Activated naive CD4-positive, alpha-beta T cell treated with anti-CD3 and anti-CD28 coated beads, Interleukin-2, amount 10 ng/mL, durations not matched to agents 7 days and 5 days (primary cell): ENCODE results near the gene FER1L5.

Experiments
- CTCF ChIA-PET: fragments of 350-600 bp; sonication (Branson Sonifier 250); formaldehyde crosslinking; loops from one replicate; lab custom pipeline; 2021; ENCODE audit warnings: antibody characterized with exemption; lab: Charles Lee
- DNase-seq: peaks from one replicate; pipeline ENCODE4 v3.0.0-alpha.2; 2020
- H3K27ac Mint-ChIP-seq: one replicate; pipeline ENCODE4 v1.8.0; 2021; ENCODE audit warnings: mild to moderate bottlenecking, moderate library complexity, mixed read lengths
- H3K27me3 Mint-ChIP-seq: one replicate; pipeline ENCODE4 v1.8.0; 2021; ENCODE audit warnings: mild to moderate bottlenecking, mixed read lengths
- H3K36me3 Mint-ChIP-seq: one replicate; pipeline ENCODE4 v1.8.0; 2021; ENCODE audit warnings: mixed read lengths
- H3K4me1 Mint-ChIP-seq: one replicate; pipeline ENCODE4 v1.8.0; 2021; ENCODE audit warnings: mixed read lengths
- H3K4me3 Mint-ChIP-seq: one replicate; pipeline ENCODE4 v1.8.0; 2021; ENCODE audit warnings: mild to moderate bottlenecking, moderate library complexity, mixed read lengths
- H3K9me3 Mint-ChIP-seq: one replicate; pipeline ENCODE4 v1.8.0; 2021; ENCODE audit warnings: mixed read lengths

FER1L5 gene

GRCh38 chr2:96751800-96752199 lies 109.2 kb downstream of the FER1L5 start:
- no peaks in the 10 kb centered on the region for H3K4me1 Mint-ChIP-seq
- H3K4me3 Mint-ChIP-seq, result no peak overlapping the region
- H3K27me3 Mint-ChIP-seq, result peaks cover 52% of the 10 kb centered on the region
- no peaks in the 10 kb centered on the region for H3K9me3 Mint-ChIP-seq
- no peak for DNase-seq
- no peaks in the 10 kb centered on the region for H3K36me3 Mint-ChIP-seq
- CTCF ChIA-PET, result no interaction called here
- H3K27ac Mint-ChIP-seq, result no peak overlapping the region

GRCh38 chr2:96753661-96754282 lies 111.2 kb downstream of the FER1L5 start:
- peaks cover under 1% of the 10 kb centered on the region for H3K4me1 Mint-ChIP-seq
- no peak for DNase-seq
- H3K36me3 Mint-ChIP-seq, result no peaks in the 10 kb centered on the region
- no peaks in the 10 kb centered on the region for H3K9me3 Mint-ChIP-seq
- H3K4me3 Mint-ChIP-seq, result no peak overlapping the region
- H3K27me3 Mint-ChIP-seq, result peaks cover 41% of the 10 kb centered on the region
- no peak overlapping the region for H3K27ac Mint-ChIP-seq
- CTCF ChIA-PET, result interaction anchor here (1.0 kb wide), 1 partner anchor 8 kb away, joined by 3 read pairs; no protein-coding TSS in a partner anchor

- peaks cover 35% of the 10 kb centered on the region for H3K27me3 Mint-ChIP-seq
- no peak overlapping the region for H3K4me3 Mint-ChIP-seq
- H3K27ac Mint-ChIP-seq, result no peak overlapping the region
- DNase-seq, result no peak
- CTCF ChIA-PET, result no interaction called here
- H3K9me3 Mint-ChIP-seq, result no peaks in the 10 kb centered on the region
- no peaks in the 10 kb centered on the region for H3K36me3 Mint-ChIP-seq
- H3K4me1 Mint-ChIP-seq, result peaks cover 4% of the 10 kb centered on the region
Measured at GRCh38 chr2:96754317-96754716, 111.8 kb downstream of the FER1L5 start.
